ENCODE measurements around the gene TMEM273.

The TMEM273 gene

GRCh38 chr10:49220679-49221078 is 32.5 kb upstream of the TMEM273 start:
- Mint-ChIP-seq H3K27ac (no peak overlapping the region), H3K9me3 (peaks cover 2% of the 10 kb centered on the region), H3K27me3 (ENCODE audit: low read depth) (peaks cover 21% of the 10 kb centered on the region), H3K4me1 (no peaks in the 10 kb centered on the region), H3K36me3 (ENCODE audit: low read depth) (no peaks in the 10 kb centered on the region), H3K4me3 (no peak overlapping the region)
- no peak for TF ChIP-seq CTCF (IDR thresholded peaks at IDR 0.05; ENCODE audit: unreplicated experiment in 3 of 3)

GRCh38 chr10:49220031-49220430 is 31.8 kb upstream of the TMEM273 start:
- H3K4me1 Mint-ChIP-seq: no peaks in the 10 kb centered on the region
- no peak overlapping the region for H3K4me3 Mint-ChIP-seq
- peaks cover 21% of the 10 kb centered on the region for H3K27me3 Mint-ChIP-seq (ENCODE audit: low read depth)
- no peak overlapping the region for H3K27ac Mint-ChIP-seq
- no peak for TF ChIP-seq CTCF (IDR thresholded peaks at IDR 0.05; ENCODE audit: unreplicated experiment in 3 of 3)
- no peaks in the 10 kb centered on the region for H3K36me3 Mint-ChIP-seq (ENCODE audit: low read depth)
- H3K9me3 Mint-ChIP-seq: peaks cover 2% of the 10 kb centered on the region

GRCh38 chr10:49219248-49219647 is 31.1 kb upstream of the TMEM273 start:
- Mint-ChIP-seq H3K9me3 (peaks cover 2% of the 10 kb centered on the region), H3K4me1 (no peaks in the 10 kb centered on the region), H3K27ac (no peak overlapping the region), H3K27me3 (ENCODE audit: low read depth) (peaks cover 21% of the 10 kb centered on the region), H3K36me3 (ENCODE audit: low read depth) (no peaks in the 10 kb centered on the region), H3K4me3 (no peak overlapping the region)
- no peak for TF ChIP-seq CTCF (IDR thresholded peaks at IDR 0.05; ENCODE audit: unreplicated experiment in 3 of 3)

GRCh38 chr10:49218480-49218879 is 30.3 kb upstream of the TMEM273 start:
- Mint-ChIP-seq H3K27me3 (ENCODE audit: low read depth) (peaks cover 21% of the 10 kb centered on the region), H3K36me3 (ENCODE audit: low read depth) (no peaks in the 10 kb centered on the region), H3K4me3 (no peak overlapping the region), H3K4me1 (no peaks in the 10 kb centered on the region), H3K27ac (no peak overlapping the region), H3K9me3 (peaks cover 2% of the 10 kb centered on the region)
- no peak for TF ChIP-seq CTCF (IDR thresholded peaks at IDR 0.05; ENCODE audit: unreplicated experiment in 3 of 3)

- no peak overlapping the region for H3K27ac Mint-ChIP-seq
Measured at GRCh38 chr10:49217645-49218044, 29.5 kb upstream of the TMEM273 start.

More at GRCh38 chr10:49217645-49218044, 29.5 kb upstream of the TMEM273 start:
- Mint-ChIP-seq H3K4me1 (no peaks in the 10 kb centered on the region), H3K36me3 (ENCODE audit: low read depth) (no peaks in the 10 kb centered on the region), H3K9me3 (peaks cover 2% of the 10 kb centered on the region), H3K27me3 (ENCODE audit: low read depth) (peaks cover 26% of the 10 kb centered on the region), H3K4me3 (no peak overlapping the region)
- no peak for TF ChIP-seq CTCF (IDR thresholded peaks at IDR 0.05; ENCODE audit: unreplicated experiment in 3 of 3)

Measured in nephron (organoid).